CD4-positive, CD25-positive, alpha-beta regulatory T cell (primary cell): ENCODE measurements around the gene FAM185A. TPM values are rescaled to one million over a fixed set of nuclear protein-coding genes. Genes with fewer than 3 reads are reported as not detected.
A peak's percentile ranks its signal among the peaks of the same experiment; 100 is the strongest.
"Not testable (repeated sequence)": the region's sequence is repeated elsewhere in the genome, so short reads cannot be mapped to it uniquely, and the experiment has no call there.

ENCODE experiments used
- ATAC-seq, 2 donors: fragments of 150-1000 bp; cut with Tn5 transposase; one replicate each; pipeline ENCODE4 v1.10.0; 2021; ENCODE audit warnings: low read depth in 2 of 2, moderate number of reproducible peaks in 2 of 2, moderate library complexity in 1 of 2
- DNase-seq, 3 donors: peaks; one replicate each; pipeline versions ENCODE4 v3.0.0 to v3.0.0-alpha.2; 2012 to 2022; ENCODE audit warnings: mixed read lengths in 1 of 3
- H3K27ac ChIP-seq: one replicate; pipeline ENCODE4 v1.7.0; 2013; ENCODE audit warnings: mild to moderate bottlenecking, low read length; ENCODE audit not compliant: insufficient read depth, poor library complexity, severe bottlenecking
- H3K27me3 ChIP-seq: one replicate; pipeline ENCODE4 v1.7.0; 2013; ENCODE audit warnings: low read length; ENCODE audit not compliant: control insufficient read depth, insufficient read depth
- H3K36me3 ChIP-seq: one replicate; pipeline ENCODE4 v1.7.0; 2013; ENCODE audit warnings: mild to moderate bottlenecking, low read length, moderate library complexity; ENCODE audit not compliant: control insufficient read depth, insufficient read depth
- H3K4me1 ChIP-seq: 2 replicates; pipeline ENCODE4 v1.7.0; 2013; ENCODE audit warnings: mild to moderate bottlenecking, low read length; ENCODE audit not compliant: insufficient read depth, control insufficient read depth, poor library complexity, severe bottlenecking
- H3K4me3 ChIP-seq: one replicate; pipeline ENCODE4 v1.7.0; 2013; ENCODE audit warnings: low read depth, mild to moderate bottlenecking, low read length, moderate library complexity
- H3K9me3 ChIP-seq, 2 experiments: 1 replicate in 1 of 2; 2 replicates in 1 of 2; pipeline ENCODE4 v1.7.0; 2013; ENCODE audit warnings: low read length in 2 of 2, mild to moderate bottlenecking in 1 of 2, moderate library complexity in 1 of 2; ENCODE audit not compliant: control insufficient read depth in 2 of 2
- H3K27ac Mint-ChIP-seq, 3 donors: one replicate each; pipeline ENCODE4 v1.8.0; 2020 to 2022; ENCODE audit warnings: mild to moderate bottlenecking in 3 of 3, mixed read lengths in 3 of 3, moderate library complexity in 2 of 3
- H3K27me3 Mint-ChIP-seq: one replicate; pipeline ENCODE4 v1.8.0; 2022; ENCODE audit warnings: mild to moderate bottlenecking, mixed read lengths
- H3K36me3 Mint-ChIP-seq: one replicate; pipeline ENCODE4 v1.8.0; 2020; ENCODE audit warnings: mixed read lengths
- H3K4me1 Mint-ChIP-seq, 4 donors: one replicate each; pipeline ENCODE4 v1.8.0; 2020 to 2022; ENCODE audit warnings: mixed read lengths in 4 of 4, mild to moderate bottlenecking in 1 of 4
- H3K4me3 Mint-ChIP-seq, 4 donors: one replicate each; pipeline ENCODE4 v1.8.0; 2020 to 2022; ENCODE audit warnings: mild to moderate bottlenecking in 4 of 4, mixed read lengths in 4 of 4, moderate library complexity in 3 of 4
- H3K9me3 Mint-ChIP-seq, 7 donors: one replicate each; pipeline ENCODE4 v1.8.0; 2020 to 2022; ENCODE audit warnings: mixed read lengths in 7 of 7, mild to moderate bottlenecking in 3 of 7, moderate library complexity in 2 of 7
- polyA plus RNA-seq, 4 donors: library from polyadenylated mRNA; unstranded; fragments of 300-500 nt; fragmentation: Illumina TruSeq; gene quantifications; one replicate each; pipeline ENCODE4 v1.2.3, GENCODE V29; 2021
- total RNA-seq: library from RNA; stranded (reverse); gene quantifications from one replicate; pipeline ENCODE4 v1.2.3, GENCODE V29; 2022

Gene FAM185A
- total and polyA plus RNA-seq, 5 donors from 2014 or later, result 6.1 to 7.3 (median 6.4) TPM

DNA sequence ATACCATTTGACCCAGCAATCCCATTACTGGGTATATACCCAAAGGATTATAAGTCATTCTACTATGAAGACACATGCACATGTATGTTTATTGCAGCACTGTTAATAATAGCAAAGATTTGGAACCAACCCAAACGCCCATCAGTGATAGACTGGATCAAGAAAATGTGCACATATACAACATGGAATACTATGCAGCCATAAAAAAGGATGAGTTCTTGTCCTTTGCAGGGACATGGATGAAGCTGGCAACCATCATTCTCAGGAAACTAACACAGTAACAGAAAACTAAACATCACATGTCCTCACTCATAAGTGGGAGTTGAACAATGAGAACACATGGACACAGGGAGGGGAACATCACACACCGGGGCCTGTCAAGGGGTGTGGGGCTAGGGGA is 19.1 kb upstream of the FAM185A start:
- DNase-seq, H3K27me3 Mint-ChIP-seq, H3K36me3 ChIP-seq, ATAC-seq, H3K27me3 ChIP-seq, H3K4me1 Mint-ChIP-seq, H3K36me3 Mint-ChIP-seq, H3K9me3 ChIP-seq, H3K4me3 ChIP-seq, H3K27ac Mint-ChIP-seq, H3K4me3 Mint-ChIP-seq, H3K27ac ChIP-seq, H3K4me1 ChIP-seq: not testable (repeated sequence)
- H3K9me3 Mint-ChIP-seq, result peaks cover 0 to 13% (median 2%) of the 10 kb centered on the region in 7 donors

DNA sequence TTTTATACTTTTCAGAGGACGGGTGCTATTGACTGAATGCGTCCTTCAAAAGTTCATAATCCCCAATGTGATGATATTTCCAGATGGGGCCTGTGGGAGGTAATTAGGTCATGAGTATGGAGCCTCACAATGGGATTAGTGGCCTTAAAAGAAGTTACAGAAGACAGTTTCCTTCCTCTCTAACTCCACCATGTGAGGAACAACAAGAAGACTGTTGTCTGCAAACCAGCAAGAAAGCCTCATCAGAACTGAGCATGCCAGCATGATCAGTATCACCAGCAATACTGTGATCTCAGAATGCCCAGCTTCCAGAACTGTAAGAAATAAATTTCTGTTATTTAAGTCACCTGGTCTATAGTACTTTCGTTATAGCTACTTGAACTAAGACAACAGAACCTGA is 18.4 kb upstream of the FAM185A start:
- H3K4me1 ChIP-seq, H3K27ac Mint-ChIP-seq, H3K9me3 ChIP-seq, ATAC-seq, H3K27me3 Mint-ChIP-seq, H3K4me3 ChIP-seq, DNase-seq, H3K36me3 Mint-ChIP-seq, H3K4me3 Mint-ChIP-seq, H3K4me1 Mint-ChIP-seq, H3K27ac ChIP-seq, H3K27me3 ChIP-seq, H3K36me3 ChIP-seq, H3K9me3 Mint-ChIP-seq: not testable (repeated sequence)

DNA sequence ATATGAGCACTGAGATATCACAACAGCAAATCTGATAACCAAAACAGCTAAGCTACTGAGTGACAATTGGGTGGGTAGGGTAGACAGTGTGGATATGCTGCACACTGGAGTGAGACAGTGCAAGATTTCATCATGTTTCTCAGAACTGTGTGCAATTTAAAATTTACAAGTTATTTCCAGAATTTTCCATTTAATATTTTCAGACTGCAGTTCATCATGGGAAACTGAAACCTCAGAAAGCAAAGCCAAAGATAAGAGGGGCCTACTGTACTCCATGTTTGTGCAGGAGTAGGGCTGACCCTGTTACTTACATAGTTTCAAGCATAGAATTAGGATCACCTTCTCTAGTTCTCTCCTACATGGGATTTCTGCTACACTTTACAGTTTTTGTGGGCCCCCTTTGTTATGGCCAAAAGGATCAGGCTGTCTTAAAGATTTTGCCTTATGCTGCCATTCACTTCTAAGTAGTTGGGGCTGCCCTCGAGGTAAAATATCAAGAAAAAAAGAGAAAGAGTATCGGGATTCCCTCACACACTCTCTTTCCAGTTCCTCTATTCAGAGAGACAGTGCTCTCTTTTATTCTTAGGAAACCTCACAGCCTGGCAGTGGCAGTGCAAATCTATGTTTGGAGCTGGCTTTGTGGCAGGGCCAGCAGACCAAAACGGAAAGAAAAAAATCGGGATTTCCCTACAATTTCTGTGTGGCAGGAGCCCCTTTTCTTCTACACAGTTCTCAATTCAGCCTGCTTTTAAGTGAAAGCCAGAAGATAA is 6.6 kb upstream of the FAM185A start:
- H3K27me3 Mint-ChIP-seq, H3K36me3 ChIP-seq, H3K27me3 ChIP-seq, H3K9me3 Mint-ChIP-seq, H3K36me3 Mint-ChIP-seq, H3K27ac ChIP-seq, H3K4me1 ChIP-seq, H3K4me3 ChIP-seq, DNase-seq, H3K9me3 ChIP-seq, ATAC-seq, H3K4me3 Mint-ChIP-seq, H3K27ac Mint-ChIP-seq, H3K4me1 Mint-ChIP-seq: not testable (repeated sequence)

DNA sequence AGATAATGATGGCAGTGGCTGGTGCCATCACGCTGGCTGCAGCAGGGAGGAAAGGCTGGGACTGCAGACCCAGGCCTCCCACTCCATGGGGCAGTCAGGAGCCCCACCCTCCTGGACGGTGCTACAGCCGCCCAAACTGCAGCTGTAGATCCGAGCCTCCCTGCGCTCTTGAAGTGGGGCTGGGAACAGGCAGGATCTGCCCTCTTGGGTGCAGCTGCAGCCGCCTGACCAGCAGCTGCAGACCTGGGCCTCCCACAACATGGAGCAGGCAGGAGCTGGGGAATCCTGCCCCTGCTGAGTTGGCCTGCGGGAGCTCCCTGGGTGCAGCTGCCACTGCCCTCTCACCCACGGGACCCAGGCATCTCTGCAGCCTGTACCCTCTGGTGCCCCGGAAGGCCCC is 4.9 kb upstream of the FAM185A start:
- H3K4me3 Mint-ChIP-seq, H3K27me3 ChIP-seq, H3K9me3 ChIP-seq, H3K27ac ChIP-seq, H3K36me3 Mint-ChIP-seq, H3K27ac Mint-ChIP-seq, H3K27me3 Mint-ChIP-seq, H3K36me3 ChIP-seq, H3K4me3 ChIP-seq, H3K9me3 Mint-ChIP-seq, ATAC-seq, DNase-seq, H3K4me1 Mint-ChIP-seq, H3K4me1 ChIP-seq: not testable (repeated sequence)

DNA sequence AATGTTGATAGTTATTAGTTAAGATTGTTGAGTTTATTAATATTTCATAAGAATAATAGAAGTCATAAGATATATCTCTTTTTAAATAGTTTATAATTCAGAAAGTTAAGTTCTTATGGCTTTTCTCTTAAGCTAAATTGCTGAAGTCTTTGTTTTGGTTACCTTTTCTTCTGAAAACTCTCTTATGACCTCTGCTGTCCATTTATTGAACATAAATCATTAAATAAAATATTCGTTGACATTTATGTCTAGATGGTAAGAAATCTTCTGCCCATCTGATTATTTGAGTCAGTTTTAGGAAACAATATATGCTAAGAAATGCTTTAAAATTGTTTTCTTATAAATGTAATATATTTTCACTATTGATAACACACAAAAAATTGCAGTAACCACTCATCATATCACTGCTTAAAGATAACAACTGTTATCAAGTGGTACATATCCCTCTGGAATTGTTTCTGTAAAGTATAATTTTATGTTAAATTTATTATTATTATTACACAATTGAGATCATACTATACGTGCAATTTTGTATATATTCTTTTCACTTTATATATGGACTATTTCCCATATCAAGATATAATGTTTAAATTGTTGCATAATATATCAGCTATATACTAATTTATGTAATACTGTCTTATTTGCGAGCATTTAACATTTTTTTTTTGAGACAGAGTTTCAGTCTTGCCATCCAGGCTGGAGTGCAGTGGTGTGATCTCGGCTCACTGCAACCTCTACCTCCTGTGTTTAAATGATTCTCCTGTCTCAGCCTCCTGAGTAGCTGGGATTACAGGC is 3.1 kb upstream of the FAM185A start:
- not testable (repeated sequence) for H3K4me1 ChIP-seq, H3K36me3 Mint-ChIP-seq, ATAC-seq, H3K27me3 ChIP-seq, H3K27ac ChIP-seq, H3K36me3 ChIP-seq, H3K9me3 ChIP-seq, H3K27me3 Mint-ChIP-seq, H3K9me3 Mint-ChIP-seq, H3K4me3 ChIP-seq, H3K4me3 Mint-ChIP-seq, H3K27ac Mint-ChIP-seq
- DNase-seq, result peak in 2 of 3 donors; percentile 31
- H3K4me1 Mint-ChIP-seq, result peaks cover 5 to 16% (median 10%) of the 10 kb centered on the region in 4 donors

DNA sequence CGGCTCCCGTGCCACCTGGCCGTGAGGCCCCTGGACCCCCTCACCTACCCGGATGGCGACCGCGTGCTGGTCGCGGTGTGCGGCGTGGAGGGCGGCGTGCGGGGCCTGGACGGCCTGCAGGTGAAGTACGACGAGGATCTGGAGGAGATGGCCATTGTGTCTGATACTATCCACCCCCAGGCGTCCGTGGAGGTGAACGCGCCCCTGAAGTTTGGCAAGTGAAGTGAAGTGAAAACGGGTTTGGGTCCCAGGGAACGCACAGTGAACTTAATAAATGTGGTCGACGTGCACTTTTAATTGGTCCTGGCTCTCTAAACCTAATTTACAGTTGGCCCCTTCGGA is 617 bp downstream of the FAM185A start:
- H3K27me3 Mint-ChIP-seq, H3K36me3 ChIP-seq, H3K27me3 ChIP-seq, H3K9me3 Mint-ChIP-seq, H3K27ac Mint-ChIP-seq, ATAC-seq, H3K36me3 Mint-ChIP-seq, H3K9me3 ChIP-seq, H3K4me1 ChIP-seq, H3K27ac ChIP-seq: not testable (repeated sequence)
- peaks cover 5 to 22% (median 11%) of the 10 kb centered on the region in 4 donors for H3K4me1 Mint-ChIP-seq
- H3K4me3 Mint-ChIP-seq, result peak overlapping the region; percentile 83 to 90 (median 86)
- peak in 1 of 3 donors; percentile 3 for DNase-seq
- H3K4me3 ChIP-seq, result peak overlapping the region; percentile 13

DNA sequence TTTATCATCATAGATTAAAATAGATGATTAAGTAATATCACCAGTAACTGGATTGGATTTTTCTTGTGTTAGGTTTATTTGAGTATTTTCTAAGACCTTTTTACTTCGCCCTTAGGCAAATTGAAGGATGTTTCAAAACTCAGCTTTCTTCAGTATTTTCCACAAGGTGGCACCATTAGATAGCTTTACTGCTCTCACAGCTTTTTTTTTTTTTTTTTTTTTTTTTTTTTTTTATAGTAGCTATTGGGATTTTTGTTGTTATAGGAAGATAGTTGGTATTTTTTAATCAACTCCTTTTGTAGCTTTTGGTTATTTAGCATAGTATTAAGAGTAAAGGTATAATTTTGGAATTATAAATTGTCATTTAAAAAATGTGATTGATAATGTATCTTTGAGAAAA is 9.4 kb downstream of the FAM185A start:
- not testable (repeated sequence) for H3K4me1 ChIP-seq, H3K27ac Mint-ChIP-seq, H3K4me3 Mint-ChIP-seq, ATAC-seq, H3K27ac ChIP-seq, H3K27me3 ChIP-seq, H3K4me1 Mint-ChIP-seq, H3K4me3 ChIP-seq, H3K36me3 ChIP-seq, H3K9me3 ChIP-seq, H3K36me3 Mint-ChIP-seq, H3K9me3 Mint-ChIP-seq, H3K27me3 Mint-ChIP-seq
- peak in 2 of 3 donors; percentile 10 to 16 for DNase-seq

DNA sequence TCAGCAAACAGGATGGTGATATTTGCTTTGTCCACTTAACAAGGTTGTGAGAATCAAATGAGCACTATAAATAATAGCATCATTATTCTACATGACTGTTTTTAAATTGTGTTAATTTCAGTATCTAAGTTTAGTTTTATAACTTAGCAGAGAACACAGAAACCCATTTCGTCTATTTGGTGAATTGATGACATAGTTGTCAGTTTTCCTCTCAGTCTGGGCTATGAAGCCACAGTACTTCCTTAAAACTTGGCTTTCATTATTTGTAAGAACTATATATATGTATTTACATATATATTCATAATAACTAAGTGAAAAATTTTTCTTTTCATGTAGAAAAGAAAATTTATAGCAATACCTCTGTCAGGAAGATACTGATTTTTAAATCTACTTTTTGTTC is 11.1 kb downstream of the FAM185A start:
- H3K4me3 ChIP-seq, H3K27ac Mint-ChIP-seq, H3K9me3 ChIP-seq, H3K27me3 Mint-ChIP-seq, H3K9me3 Mint-ChIP-seq, H3K27me3 ChIP-seq, H3K4me1 ChIP-seq, ATAC-seq, H3K36me3 Mint-ChIP-seq, H3K4me3 Mint-ChIP-seq, H3K36me3 ChIP-seq, H3K4me1 Mint-ChIP-seq, H3K27ac ChIP-seq, DNase-seq: not testable (repeated sequence)
